ENCODE data around the gene TRIM65. TPM values are rescaled to one million over a fixed set of nuclear protein-coding genes. Genes with fewer than 3 reads are reported as not detected.

TRIM65 gene
- total RNA-seq, 6 experiments from 2014 or later = 10.3 to 12.6 (median 11.0) TPM

- Mint-ChIP-seq H3K36me3 (ENCODE audit: low read depth) (peaks cover 8% of the 10 kb centered on the region), H3K27ac (no peak overlapping the region), H3K27me3 (ENCODE audit: insufficient read depth) (no peaks in the 10 kb centered on the region), H3K4me1 (ENCODE audit: low read depth) (peaks cover 5% of the 10 kb centered on the region; the same call in 1 of the 2 replicates), H3K9me3 (no peaks in the 10 kb centered on the region), H3K4me3 (no peak overlapping the region)
- TF ChIP-seq CTCF (IDR thresholded peaks at IDR 0.05) = no peak
- no peak for DNase-seq
These were observed 52.2 kb downstream of the TRIM65 start for GRCh38 chr17:75844530-75845057.

DNA sequence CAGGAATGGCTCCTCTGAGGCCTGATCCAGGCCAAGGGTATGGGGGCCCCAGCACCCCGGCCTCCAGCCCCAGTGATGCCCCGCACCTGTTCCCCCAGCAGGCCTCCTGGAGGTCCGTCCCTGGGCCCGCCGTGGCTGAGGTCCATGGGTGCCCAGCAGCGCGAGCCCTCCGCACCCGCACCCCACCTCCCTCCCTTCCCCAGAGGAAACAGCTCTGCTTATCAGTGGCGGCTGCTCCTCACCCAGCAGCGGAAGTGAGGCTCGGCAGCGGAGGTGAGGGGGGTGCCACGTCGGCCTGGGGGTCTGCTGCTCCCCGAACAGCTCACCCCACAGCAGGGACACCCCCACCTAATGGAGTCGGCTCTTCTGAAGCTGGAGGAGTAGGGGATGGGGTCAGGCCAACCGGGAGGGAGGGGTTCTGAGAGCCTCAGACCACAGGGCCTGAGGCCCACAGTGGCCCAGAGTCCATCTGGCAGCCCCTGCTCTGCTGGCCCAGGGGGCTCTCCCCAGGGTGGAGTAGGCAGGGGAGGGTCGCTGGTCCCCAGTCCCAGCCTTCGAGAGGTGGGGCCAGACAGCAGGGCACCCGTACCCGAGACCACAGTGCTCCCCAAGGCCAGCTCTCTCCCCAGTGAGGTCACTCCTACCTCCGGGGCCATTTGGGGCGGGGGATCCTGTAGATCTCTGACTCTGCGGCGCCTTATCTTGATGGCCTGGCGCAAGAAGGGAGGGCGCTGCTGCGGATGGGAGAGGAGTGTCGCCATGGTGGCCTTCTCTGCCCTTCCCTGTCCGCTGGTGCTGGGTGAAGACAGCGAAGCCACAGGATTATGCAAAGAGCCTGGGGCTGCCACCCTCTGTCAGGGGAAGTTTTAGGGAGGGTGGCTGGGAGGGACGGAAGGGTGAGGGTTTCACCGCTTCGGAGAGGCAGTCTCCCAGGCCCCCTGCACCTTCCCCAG is 52.9 kb downstream of the TRIM65 start, which contains the start of gene UNC13D:
TSS of gene UNC13D (minus strand) at position 828 of the 953 bp plus-strand sequence. CDS start at position 761, 67 bp downstream.
- Mint-ChIP-seq H3K36me3 (ENCODE audit: low read depth) (peaks cover 7% of the 10 kb centered on the region), H3K4me3 (no peak within 1 kb of the TSS), H3K4me1 (ENCODE audit: low read depth) (peaks cover 5% of the 10 kb centered on the region; the same call in 1 of the 2 replicates), H3K27ac (no peak within 1 kb of the TSS), H3K27me3 (ENCODE audit: insufficient read depth) (peaks cover 2% of the 10 kb centered on the region; the same call in 1 of the 2 replicates), H3K9me3 (no peaks in the 10 kb centered on the region)
- no peak for TF ChIP-seq CTCF (IDR thresholded peaks at IDR 0.05)
- no peak for DNase-seq

DNA sequence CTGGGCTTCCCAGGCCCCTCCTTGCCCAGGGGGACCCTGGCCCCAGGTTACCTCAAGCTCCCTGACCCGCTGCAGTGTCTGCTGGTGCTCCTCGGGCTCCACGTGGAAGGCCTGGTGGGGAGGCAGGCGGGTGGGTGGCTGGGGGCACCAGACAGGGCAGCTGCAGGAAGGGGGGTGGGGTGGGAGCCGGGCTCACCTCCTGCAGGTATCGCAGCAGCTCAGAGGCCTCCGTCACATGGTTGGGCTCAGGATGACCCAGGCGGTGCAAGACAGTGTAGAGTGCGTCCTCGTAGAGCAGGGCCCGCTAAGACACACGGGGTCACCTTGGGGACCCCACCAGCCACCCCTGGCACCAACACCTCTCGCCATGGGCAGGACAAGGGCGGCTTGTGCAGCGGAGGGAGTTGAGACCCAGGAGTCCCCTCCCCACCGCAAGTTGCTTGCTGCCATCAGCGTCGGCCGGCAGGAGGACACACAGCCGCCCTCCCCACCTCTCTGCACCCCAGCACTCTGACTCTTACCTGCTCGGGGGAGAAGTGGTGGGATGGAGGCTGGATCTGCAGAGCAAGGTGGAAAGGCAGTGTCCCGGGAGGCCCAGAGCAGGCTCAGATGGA is 53.7 kb downstream of the TRIM65 start:
- no peak for TF ChIP-seq CTCF (IDR thresholded peaks at IDR 0.05)
- H3K27ac Mint-ChIP-seq = no peak overlapping the region
- peaks cover 2% of the 10 kb centered on the region; the same call in 1 of the 2 replicates for H3K27me3 Mint-ChIP-seq (ENCODE audit: insufficient read depth)
- peaks cover 5% of the 10 kb centered on the region; the same call in 1 of the 2 replicates for H3K4me1 Mint-ChIP-seq (ENCODE audit: low read depth)
- no peak for DNase-seq
- no peaks in the 10 kb centered on the region; the same call in 1 of the 2 replicates for H3K36me3 Mint-ChIP-seq (ENCODE audit: low read depth)
- H3K4me3 Mint-ChIP-seq = no peak overlapping the region
- H3K9me3 Mint-ChIP-seq = no peaks in the 10 kb centered on the region

- TF ChIP-seq CTCF (IDR thresholded peaks at IDR 0.05) = no peak
- H3K4me1 Mint-ChIP-seq (ENCODE audit: low read depth) = peaks cover 5% of the 10 kb centered on the region; the same call in 1 of the 2 replicates
- H3K27ac Mint-ChIP-seq = no peak overlapping the region
- no peak overlapping the region for H3K4me3 Mint-ChIP-seq
- H3K27me3 Mint-ChIP-seq (ENCODE audit: insufficient read depth) = peaks cover 2% of the 10 kb centered on the region; the same call in 1 of the 2 replicates
- no peak for DNase-seq
- no peaks in the 10 kb centered on the region; the same call in 1 of the 2 replicates for H3K36me3 Mint-ChIP-seq (ENCODE audit: low read depth)
- H3K9me3 Mint-ChIP-seq = no peaks in the 10 kb centered on the region
These were observed 54.3 kb downstream of the TRIM65 start for GRCh38 chr17:75842411-75842810.

GRCh38 chr17:75840799-75841164 is 56.0 kb downstream of the TRIM65 start:
- Mint-ChIP-seq H3K4me3 (no peak overlapping the region), H3K27ac (no peak overlapping the region), H3K4me1 (ENCODE audit: low read depth) (peaks cover 5% of the 10 kb centered on the region; the same call in 1 of the 2 replicates), H3K36me3 (ENCODE audit: low read depth) (no peaks in the 10 kb centered on the region), H3K27me3 (ENCODE audit: insufficient read depth) (peaks cover 2% of the 10 kb centered on the region), H3K9me3 (no peaks in the 10 kb centered on the region)
- DNase-seq = no peak
- TF ChIP-seq CTCF (IDR thresholded peaks at IDR 0.05) = no peak
